ENCODE results near the gene FAM107B. TPM values are rescaled to one million over a fixed set of nuclear protein-coding genes. Genes with fewer than 3 reads are reported as not detected.

The FAM107B gene
- total and polyA plus RNA-seq, 2 of the 13 experiments (the other 11 are each of a cell fraction or from before 2014, with no cell fraction given) = 15.7 to 24.8 TPM

- no peak for TF ChIP-seq ZNF569 (CRISPR knock-in tag; IDR thresholded peaks at IDR 0.05; ENCODE audit: borderline replicate concordance)
- TF ChIP-seq MAFF (IDR thresholded peaks at IDR 0.05; ENCODE audit: low read depth, low read length) = no peak
- no peak for TF ChIP-seq NBN (conservative IDR thresholded peaks at IDR 0.05)
- no peak for TF ChIP-seq TMF1 (CRISPR knock-in tag; IDR thresholded peaks at IDR 0.05; ENCODE audit: low read depth)
- TF ChIP-seq SMC3 (IDR thresholded peaks at IDR 0.05; ENCODE audit: low read length) = no peak
- TF ChIP-seq TBX3 (IDR thresholded peaks at IDR 0.05; ENCODE audit: borderline replicate concordance) = no peak
- no peak for TF ChIP-seq ATM (IDR thresholded peaks at IDR 0.05; ENCODE audit: borderline replicate concordance)
Observed at GRCh38 chr10:14477408-14477710, 297.3 kb downstream of the FAM107B start (continued).

- ATAC-seq = no peak
- H4K20me1 ChIP-seq (ENCODE audit: insufficient read depth, low read length) = no peaks in the 10 kb centered on the region
- in situ Hi-C loops (cut with HindIII; ENCODE audit: extremely low pct_ligation_motif_present, low pct_unique_long_range_greater_than_20kb) = loop anchor here (5.0 kb wide), 1 partner anchor 280 kb away; no protein-coding TSS in a partner anchor
- POLR2A ChIA-PET = no interaction called here
- no peaks in the 10 kb centered on the region for H3K9me3 ChIP-seq (ENCODE audit: low read length)
- H3K27ac ChIP-seq (ENCODE audit: extremely low read length, insufficient read depth, low read length) = no peak overlapping the region
- no peak overlapping the region for H2AFZ ChIP-seq (ENCODE audit: low read length)
- intact Hi-C loops (cut with micrococcal nuclease; ENCODE audit: unreplicated experiment) = loop anchor here (5.0 to 10.0 kb wide), 2 partner anchors 282 to 690 kb away; no protein-coding TSS in a partner anchor
- DNase-seq (ENCODE audit: low spot score) = no peak
- H3K4me2 ChIP-seq (ENCODE audit: low read depth, low read length) = no peak overlapping the region
- H3K27me3 ChIP-seq (ENCODE audit: control insufficient read depth in 1 of 2, insufficient read depth in 2 of 2, low read length in 2 of 2) = peaks cover 3 to 52% of the 10 kb centered on the region in 2 experiments; a peak in 3 of 5 replicates
- no peaks in the 10 kb centered on the region for H3K4me1 ChIP-seq (ENCODE audit: insufficient read depth, low read length)
- BruUV-seq (replicated peaks) = no TSS peak
- FAIRE-seq = no peak
- no peaks in the 10 kb centered on the region for H3K79me2 ChIP-seq (ENCODE audit: insufficient read depth, low read length)
- no peak overlapping the region for H3K4me3 ChIP-seq (replicated peaks in 1 of 3; ENCODE audit: insufficient read depth in 1 of 3, low read depth in 2 of 3, low read length in 3 of 3)
- TF ChIP-seq SKI (IDR thresholded peaks at IDR 0.05; ENCODE audit: partially characterized antibody) = no peak
- peak; percentile 62; the same call in 1 of the 2 replicates for TF ChIP-seq CREB1 (IDR thresholded peaks at IDR 0.05)
- no peak for TF ChIP-seq CREB1 (CRISPR knock-in tag; IDR thresholded peaks at IDR 0.05)
- TF ChIP-seq ATF7 (IDR thresholded peaks at IDR 0.05) = peak; percentile 9; the same call in 1 of the 2 replicates
- no peak for TF ChIP-seq ATF7 (CRISPR knock-in tag; IDR thresholded peaks at IDR 0.05)
- TF ChIP-seq SSRP1 (CRISPR knock-in tag; IDR thresholded peaks at IDR 0.05) = no peak
- CTCF ChIA-PET (ENCODE audit: low intra/inter-chr PET ratio, low total read pairs) = no interaction called here
- H3K36me3 ChIP-seq (replicated peaks in 1 of 2; ENCODE audit: control insufficient read depth in 1 of 2, insufficient read depth in 2 of 2, low read length in 2 of 2) = no peaks in the 10 kb centered on the region
- 17% methylated on average over 9 of the region's 9 CpGs for WGBS (ENCODE audit: low lambda C conversion rate)
- H3K9ac ChIP-seq (ENCODE audit: insufficient read depth, low read depth, low read length) = no peak overlapping the region
Observed at GRCh38 chr10:14476641-14477407, 297.9 kb downstream of the FAM107B start.
